IPS-20b (cell line): ENCODE data around the gene VSTM2A.
"Not testable (repeated sequence)": the region's sequence is repeated elsewhere in the genome, so short reads cannot be mapped to it uniquely, and the experiment has no call there.

Source experiments
- H3K27ac ChIP-seq: one replicate; pipeline ENCODE4 v1.5.1; 2013; ENCODE audit warnings: low read length
- H3K27me3 ChIP-seq: 2 replicates; pipeline ENCODE4 v1.6.1; 2013; ENCODE audit warnings: mild to moderate bottlenecking, low read length, inconsistent platforms; ENCODE audit not compliant: insufficient read depth
- H3K36me3 ChIP-seq: 2 replicates; pipeline ENCODE4 v1.6.1; 2013; ENCODE audit warnings: low read depth, mild to moderate bottlenecking, inconsistent platforms, low read length, moderate library complexity; ENCODE audit not compliant: insufficient read depth
- H3K4me1 ChIP-seq: 2 replicates; pipeline ENCODE4 v1.6.1; 2013; ENCODE audit warnings: mild to moderate bottlenecking, control low read depth, inconsistent platforms, low read length, moderate library complexity; ENCODE audit not compliant: insufficient read depth
- H3K4me3 ChIP-seq: 2 replicates; pipeline ENCODE4 v1.5.1; 2013; ENCODE audit warnings: mild to moderate bottlenecking, low read length, inconsistent platforms
- H3K9ac ChIP-seq: 2 replicates; pipeline ENCODE4 v1.6.1; 2013; ENCODE audit warnings: low read depth, mild to moderate bottlenecking, inconsistent platforms, low read length, moderate library complexity
- H3K9me3 ChIP-seq: 2 replicates; pipeline ENCODE4 v1.6.1; 2013; ENCODE audit warnings: mild to moderate bottlenecking, low read depth, low read length, inconsistent platforms; ENCODE audit not compliant: insufficient read depth

The VSTM2A gene

GRCh38 chr7:54541669-54542625 is at the start of gene VSTM2A:
TSS of gene VSTM2A (plus strand) at chr7:54542375. CDS start at chr7:54542731, 356 bp downstream.
- Histone ChIP-seq H3K4me1 (peaks cover 19% of the 10 kb centered on the region), H3K4me3 (peak within 1 kb of the TSS; percentile 85), H3K36me3 (no peaks in the 10 kb centered on the region), H3K9me3 (no peaks in the 10 kb centered on the region), H3K27ac (no peak within 1 kb of the TSS), H3K9ac (peak within 1 kb of the TSS; percentile 46; the same call in 1 of the 2 replicates), H3K27me3 (peaks cover 69% of the 10 kb centered on the region)

GRCh38 chr7:54504531-54504930 is 37.6 kb upstream of the VSTM2A start:
- not testable (repeated sequence) for H3K27ac ChIP-seq, H3K9ac ChIP-seq, H3K4me3 ChIP-seq, H3K4me1 ChIP-seq, H3K27me3 ChIP-seq, H3K36me3 ChIP-seq
- peaks cover 16% of the 10 kb centered on the region for H3K9me3 ChIP-seq

GRCh38 chr7:54529568-54529967 is 12.6 kb upstream of the VSTM2A start:
- H3K27ac ChIP-seq, result no peak overlapping the region
- no peaks in the 10 kb centered on the region for H3K36me3 ChIP-seq
- H3K9ac ChIP-seq, result no peak overlapping the region
- H3K27me3 ChIP-seq, result no peaks in the 10 kb centered on the region
- H3K4me3 ChIP-seq, result no peak overlapping the region
- no peaks in the 10 kb centered on the region for H3K4me1 ChIP-seq
- no peaks in the 10 kb centered on the region; the same call in 1 of the 2 replicates for H3K9me3 ChIP-seq

DNA sequence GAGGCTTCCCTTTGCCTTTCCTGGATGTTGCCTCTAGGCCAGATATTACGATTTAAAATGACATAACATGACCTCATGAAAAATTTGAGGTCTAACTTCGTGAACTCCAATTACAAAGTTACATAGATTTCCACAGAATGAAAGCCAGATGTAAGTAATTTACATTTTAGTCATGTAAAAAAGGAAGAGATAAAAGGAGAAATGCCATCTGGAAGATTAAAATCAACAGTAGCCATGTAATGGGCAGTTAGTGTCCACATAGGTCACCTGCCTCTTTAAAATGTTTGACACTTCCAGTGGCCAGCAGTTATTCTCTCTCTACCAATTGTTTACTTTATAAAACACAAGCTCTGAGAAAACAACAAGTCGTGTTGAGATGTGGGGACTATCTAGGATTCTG is 4.1 kb upstream of the VSTM2A start:
- Histone ChIP-seq H3K9ac (no peak overlapping the region), H3K9me3 (no peaks in the 10 kb centered on the region; the same call in 1 of the 2 replicates), H3K27me3 (peaks cover 33% of the 10 kb centered on the region), H3K36me3 (no peaks in the 10 kb centered on the region), H3K4me1 (peaks cover 15% of the 10 kb centered on the region), H3K27ac (no peak overlapping the region), H3K4me3 (no peak overlapping the region)

GRCh38 chr7:54543051-54543488 is 895 bp downstream of the VSTM2A start:
- H3K27ac ChIP-seq, result no peak overlapping the region
- no peaks in the 10 kb centered on the region for H3K9me3 ChIP-seq
- H3K9ac ChIP-seq, result no peak overlapping the region
- peaks cover 80% of the 10 kb centered on the region for H3K27me3 ChIP-seq
- H3K4me3 ChIP-seq, result peak overlapping the region; percentile 85
- H3K36me3 ChIP-seq, result no peaks in the 10 kb centered on the region
- peaks cover 19% of the 10 kb centered on the region for H3K4me1 ChIP-seq

GRCh38 chr7:54544149-54544526 is 2.0 kb downstream of the VSTM2A start:
- Histone ChIP-seq H3K27ac (no peak overlapping the region), H3K9ac (no peak overlapping the region), H3K36me3 (no peaks in the 10 kb centered on the region), H3K27me3 (peaks cover 86% of the 10 kb centered on the region), H3K4me1 (peaks cover 19% of the 10 kb centered on the region), H3K4me3 (peak overlapping the region; percentile 76), H3K9me3 (no peaks in the 10 kb centered on the region)

DNA sequence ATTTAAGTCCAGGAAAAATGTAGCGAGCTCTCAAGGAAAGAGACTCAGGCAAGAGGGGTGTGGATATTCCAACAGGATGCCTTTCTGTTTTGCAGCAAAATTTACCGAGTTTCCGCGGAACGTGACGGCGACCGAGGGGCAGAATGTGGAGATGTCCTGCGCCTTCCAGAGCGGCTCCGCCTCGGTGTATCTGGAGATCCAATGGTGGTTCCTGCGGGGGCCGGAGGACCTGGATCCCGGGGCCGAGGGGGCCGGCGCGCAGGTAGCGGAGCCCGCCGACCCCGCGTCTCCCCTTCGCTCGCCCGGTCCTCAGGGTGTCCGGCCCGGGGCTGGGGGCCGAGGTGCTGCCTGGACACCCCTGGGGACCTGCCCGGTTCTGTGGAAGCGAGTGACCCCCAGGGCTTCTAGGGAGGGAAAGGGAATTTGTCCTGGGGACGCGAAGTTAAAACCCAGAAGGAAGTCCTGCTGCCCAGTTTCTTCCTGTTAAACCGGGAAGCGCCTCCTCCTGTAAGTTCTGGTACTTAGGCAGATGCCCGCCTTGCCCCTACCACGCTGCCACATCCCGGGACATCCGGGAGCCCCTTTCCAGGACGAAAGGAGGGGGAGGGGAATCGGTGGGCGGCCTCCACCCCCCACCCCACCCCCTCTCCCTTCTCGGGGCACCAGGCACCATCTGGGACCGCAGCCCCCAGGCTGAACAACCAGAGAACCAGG is 2.5 kb downstream of the VSTM2A start:
- H3K4me1 ChIP-seq, result peaks cover 19% of the 10 kb centered on the region
- H3K36me3 ChIP-seq, result no peaks in the 10 kb centered on the region
- no peak overlapping the region for H3K27ac ChIP-seq
- peak overlapping the region; percentile 76 for H3K4me3 ChIP-seq
- no peaks in the 10 kb centered on the region for H3K9me3 ChIP-seq
- no peak overlapping the region for H3K9ac ChIP-seq
- H3K27me3 ChIP-seq, result peaks cover 86% of the 10 kb centered on the region

DNA sequence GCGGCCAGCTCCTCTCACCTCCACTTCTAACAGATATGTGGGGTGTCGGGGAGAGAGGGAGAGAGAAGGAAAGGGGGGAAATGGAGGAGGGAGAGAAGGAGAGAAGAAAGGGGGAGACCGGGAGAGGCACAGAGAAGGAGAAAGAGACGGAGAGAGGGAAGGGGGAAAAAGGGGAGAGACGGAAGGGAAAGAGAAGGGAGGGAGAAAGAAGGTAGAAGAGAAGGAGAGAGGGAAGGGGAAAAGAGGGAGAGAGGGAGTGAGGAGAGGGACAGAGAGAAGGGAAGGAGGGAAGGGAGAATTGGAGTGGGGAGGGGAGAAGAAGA is 3.0 kb downstream of the VSTM2A start:
- Histone ChIP-seq H3K27ac (no peak overlapping the region), H3K4me1 (peaks cover 19% of the 10 kb centered on the region), H3K9ac (no peak overlapping the region), H3K27me3 (peaks cover 83% of the 10 kb centered on the region), H3K4me3 (peak overlapping the region; percentile 76), H3K36me3 (no peaks in the 10 kb centered on the region), H3K9me3 (no peaks in the 10 kb centered on the region)

- peak overlapping the region; percentile 84 for H3K4me3 ChIP-seq
- H3K36me3 ChIP-seq, result no peaks in the 10 kb centered on the region
- H3K9ac ChIP-seq, result peak overlapping the region; percentile 58; the same call in 1 of the 2 replicates
- no peaks in the 10 kb centered on the region for H3K9me3 ChIP-seq
- H3K27me3 ChIP-seq, result peaks cover 72% of the 10 kb centered on the region
- H3K4me1 ChIP-seq, result peaks cover 14% of the 10 kb centered on the region
- no peak overlapping the region for H3K27ac ChIP-seq
Observed at GRCh38 chr7:54546081-54546985, 4.2 kb downstream of the VSTM2A start.

GRCh38 chr7:54546986-54547314 is 4.8 kb downstream of the VSTM2A start:
- Histone ChIP-seq H3K27ac (no peak overlapping the region), H3K36me3 (no peaks in the 10 kb centered on the region), H3K4me3 (peak overlapping the region; percentile 84), H3K9me3 (no peaks in the 10 kb centered on the region), H3K4me1 (peaks cover 10% of the 10 kb centered on the region), H3K9ac (peak overlapping the region; percentile 58; the same call in 1 of the 2 replicates), H3K27me3 (peaks cover 65% of the 10 kb centered on the region)

DNA sequence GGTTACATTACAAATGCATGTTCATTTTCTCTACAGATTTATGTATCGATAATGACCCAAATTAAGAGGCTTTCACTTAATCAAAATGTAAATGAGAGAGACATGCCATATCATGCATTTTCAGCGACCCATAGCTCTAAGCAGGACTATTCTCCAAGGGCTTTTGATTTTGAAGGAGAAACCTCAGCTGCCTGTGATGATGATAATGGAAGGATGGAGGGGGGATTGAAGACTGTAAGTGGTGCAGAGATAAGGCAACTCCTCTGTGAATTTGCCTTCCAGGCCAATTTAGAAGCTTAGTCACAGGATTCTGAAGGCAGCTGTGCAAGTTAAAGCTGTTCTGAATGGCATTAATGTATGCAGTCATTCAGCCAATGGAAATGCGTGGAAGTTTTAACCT is 8.3 kb downstream of the VSTM2A start:
- H3K27me3 ChIP-seq, result peaks cover 30% of the 10 kb centered on the region
- no peaks in the 10 kb centered on the region for H3K36me3 ChIP-seq
- H3K9me3 ChIP-seq, result no peaks in the 10 kb centered on the region
- no peak overlapping the region for H3K4me3 ChIP-seq
- no peak overlapping the region for H3K27ac ChIP-seq
- H3K9ac ChIP-seq, result no peak overlapping the region
- H3K4me1 ChIP-seq, result no peaks in the 10 kb centered on the region; the same call in 1 of the 2 replicates
